ENCODE data around the gene BOK. TPM values are rescaled to one million over a fixed set of nuclear protein-coding genes. Genes with fewer than 3 reads are reported as not detected.
A peak's percentile ranks its signal among the peaks of the same experiment; 100 is the strongest.

The BOK gene
- total and polyA plus RNA-seq, 9 of the 15 experiments (the other 6 are each of a cell fraction or from before 2014, with no cell fraction given): 0.03 to 3.3 (median 2.0) TPM; not detected in 1

DNA sequence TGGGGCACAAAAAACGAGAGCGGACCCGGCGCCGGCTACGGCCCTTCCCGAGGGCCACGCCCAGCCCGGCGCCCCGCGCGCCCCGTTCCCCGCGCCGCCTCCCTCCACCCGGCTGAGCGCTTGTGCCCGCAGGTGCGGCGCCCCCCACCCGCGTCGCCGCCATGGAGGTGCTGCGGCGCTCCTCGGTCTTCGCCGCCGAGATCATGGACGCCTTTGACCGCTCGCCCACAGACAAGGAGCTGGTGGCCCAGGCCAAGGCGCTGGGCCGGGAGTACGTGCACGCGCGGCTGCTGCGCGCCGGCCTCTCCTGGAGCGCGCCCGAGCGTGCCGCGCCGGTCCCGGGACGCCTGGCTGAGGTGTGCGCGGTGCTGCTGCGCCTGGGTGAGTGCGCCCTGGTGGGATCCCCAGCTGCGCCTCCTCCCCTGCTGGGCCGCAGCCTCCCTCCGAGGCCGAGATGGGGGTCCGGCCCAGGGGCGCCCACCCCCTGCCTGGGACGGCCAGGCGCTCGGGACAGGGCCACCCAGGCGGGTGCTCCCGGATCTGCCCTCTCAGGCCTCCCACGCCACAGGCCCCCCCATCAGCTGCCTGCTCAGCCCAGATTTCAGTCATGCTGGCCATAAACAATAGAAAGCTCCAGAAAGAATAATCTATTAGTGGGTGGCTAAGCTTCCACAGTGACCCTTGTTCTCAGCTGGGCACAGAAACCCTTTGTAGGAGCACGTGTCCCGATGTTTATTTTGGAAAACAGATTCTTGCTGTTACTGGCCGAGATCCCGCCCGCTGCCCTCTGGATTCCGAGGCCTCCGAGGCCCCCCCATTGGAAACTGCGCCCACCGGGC lies 997 bp downstream of the BOK start (continued):
- TF ChIP-seq SFPQ (IDR thresholded peaks at IDR 0.05; ENCODE audit: low read depth, low read length) (no peak), E2F6 (IDR thresholded peaks at IDR 0.05; ENCODE audit: borderline replicate concordance in 1 of 2, extremely low read depth in 1 of 2, insufficient read depth in 1 of 2, insufficient read length in 1 of 2, low read depth in 1 of 2, low read length in 1 of 2, poor library complexity in 1 of 2, severe bottlenecking in 1 of 2) (peak in 1 of 2 experiments; percentile 18), SMC3 (conservative IDR thresholded peaks at IDR 0.05; ENCODE audit: insufficient read depth, low read depth, low read length) (no peak), PHF8 (IDR thresholded peaks at IDR 0.05; ENCODE audit: borderline replicate concordance, low read length) (peak; percentile 37; the same call in 1 of the 2 replicates), E2F3 (CRISPR knock-in tag; IDR thresholded peaks at IDR 0.05) (no peak), FOXJ2 (tag; IDR thresholded peaks at IDR 0.05) (no peak), DACH1 (IDR thresholded peaks at IDR 0.05; ENCODE audit: partially characterized antibody) (no peak), NRF1 (conservative IDR thresholded peaks at IDR 0.05 in 1 of 2, IDR thresholded peaks at IDR 0.05 in 1 of 2) (peak; percentile 66 to 73; a peak in 3 of 4 replicates), EP400 (IDR thresholded peaks at IDR 0.05) (no peak), CTBP1 (IDR thresholded peaks at IDR 0.05; ENCODE audit: borderline replicate concordance) (peak; percentile 62), PTRF (tag; IDR thresholded peaks at IDR 0.05) (no peak)
- TF ChIP-seq, protein P1, sequence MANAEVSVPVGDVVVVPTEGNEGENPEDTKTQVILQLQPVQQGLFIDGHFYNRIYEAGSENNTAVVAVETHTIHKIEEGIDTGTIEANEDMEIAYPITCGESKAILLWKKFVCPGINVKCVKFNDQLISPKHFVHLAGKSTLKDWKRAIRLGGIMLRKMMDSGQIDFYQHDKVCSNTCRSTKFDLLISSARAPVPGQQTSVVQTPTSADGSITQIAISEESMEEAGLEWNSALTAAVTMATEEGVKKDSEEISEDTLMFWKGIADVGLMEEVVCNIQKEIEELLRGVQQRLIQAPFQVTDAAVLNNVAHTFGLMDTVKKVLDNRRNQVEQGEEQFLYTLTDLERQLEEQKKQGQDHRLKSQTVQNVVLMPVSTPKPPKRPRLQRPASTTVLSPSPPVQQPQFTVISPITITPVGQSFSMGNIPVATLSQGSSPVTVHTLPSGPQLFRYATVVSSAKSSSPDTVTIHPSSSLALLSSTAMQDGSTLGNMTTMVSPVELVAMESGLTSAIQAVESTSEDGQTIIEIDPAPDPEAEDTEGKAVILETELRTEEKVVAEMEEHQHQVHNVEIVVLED (CRISPR knock-in tag; IDR thresholded peaks at IDR 0.05): no peak
- TF ChIP-seq, protein P2, sequence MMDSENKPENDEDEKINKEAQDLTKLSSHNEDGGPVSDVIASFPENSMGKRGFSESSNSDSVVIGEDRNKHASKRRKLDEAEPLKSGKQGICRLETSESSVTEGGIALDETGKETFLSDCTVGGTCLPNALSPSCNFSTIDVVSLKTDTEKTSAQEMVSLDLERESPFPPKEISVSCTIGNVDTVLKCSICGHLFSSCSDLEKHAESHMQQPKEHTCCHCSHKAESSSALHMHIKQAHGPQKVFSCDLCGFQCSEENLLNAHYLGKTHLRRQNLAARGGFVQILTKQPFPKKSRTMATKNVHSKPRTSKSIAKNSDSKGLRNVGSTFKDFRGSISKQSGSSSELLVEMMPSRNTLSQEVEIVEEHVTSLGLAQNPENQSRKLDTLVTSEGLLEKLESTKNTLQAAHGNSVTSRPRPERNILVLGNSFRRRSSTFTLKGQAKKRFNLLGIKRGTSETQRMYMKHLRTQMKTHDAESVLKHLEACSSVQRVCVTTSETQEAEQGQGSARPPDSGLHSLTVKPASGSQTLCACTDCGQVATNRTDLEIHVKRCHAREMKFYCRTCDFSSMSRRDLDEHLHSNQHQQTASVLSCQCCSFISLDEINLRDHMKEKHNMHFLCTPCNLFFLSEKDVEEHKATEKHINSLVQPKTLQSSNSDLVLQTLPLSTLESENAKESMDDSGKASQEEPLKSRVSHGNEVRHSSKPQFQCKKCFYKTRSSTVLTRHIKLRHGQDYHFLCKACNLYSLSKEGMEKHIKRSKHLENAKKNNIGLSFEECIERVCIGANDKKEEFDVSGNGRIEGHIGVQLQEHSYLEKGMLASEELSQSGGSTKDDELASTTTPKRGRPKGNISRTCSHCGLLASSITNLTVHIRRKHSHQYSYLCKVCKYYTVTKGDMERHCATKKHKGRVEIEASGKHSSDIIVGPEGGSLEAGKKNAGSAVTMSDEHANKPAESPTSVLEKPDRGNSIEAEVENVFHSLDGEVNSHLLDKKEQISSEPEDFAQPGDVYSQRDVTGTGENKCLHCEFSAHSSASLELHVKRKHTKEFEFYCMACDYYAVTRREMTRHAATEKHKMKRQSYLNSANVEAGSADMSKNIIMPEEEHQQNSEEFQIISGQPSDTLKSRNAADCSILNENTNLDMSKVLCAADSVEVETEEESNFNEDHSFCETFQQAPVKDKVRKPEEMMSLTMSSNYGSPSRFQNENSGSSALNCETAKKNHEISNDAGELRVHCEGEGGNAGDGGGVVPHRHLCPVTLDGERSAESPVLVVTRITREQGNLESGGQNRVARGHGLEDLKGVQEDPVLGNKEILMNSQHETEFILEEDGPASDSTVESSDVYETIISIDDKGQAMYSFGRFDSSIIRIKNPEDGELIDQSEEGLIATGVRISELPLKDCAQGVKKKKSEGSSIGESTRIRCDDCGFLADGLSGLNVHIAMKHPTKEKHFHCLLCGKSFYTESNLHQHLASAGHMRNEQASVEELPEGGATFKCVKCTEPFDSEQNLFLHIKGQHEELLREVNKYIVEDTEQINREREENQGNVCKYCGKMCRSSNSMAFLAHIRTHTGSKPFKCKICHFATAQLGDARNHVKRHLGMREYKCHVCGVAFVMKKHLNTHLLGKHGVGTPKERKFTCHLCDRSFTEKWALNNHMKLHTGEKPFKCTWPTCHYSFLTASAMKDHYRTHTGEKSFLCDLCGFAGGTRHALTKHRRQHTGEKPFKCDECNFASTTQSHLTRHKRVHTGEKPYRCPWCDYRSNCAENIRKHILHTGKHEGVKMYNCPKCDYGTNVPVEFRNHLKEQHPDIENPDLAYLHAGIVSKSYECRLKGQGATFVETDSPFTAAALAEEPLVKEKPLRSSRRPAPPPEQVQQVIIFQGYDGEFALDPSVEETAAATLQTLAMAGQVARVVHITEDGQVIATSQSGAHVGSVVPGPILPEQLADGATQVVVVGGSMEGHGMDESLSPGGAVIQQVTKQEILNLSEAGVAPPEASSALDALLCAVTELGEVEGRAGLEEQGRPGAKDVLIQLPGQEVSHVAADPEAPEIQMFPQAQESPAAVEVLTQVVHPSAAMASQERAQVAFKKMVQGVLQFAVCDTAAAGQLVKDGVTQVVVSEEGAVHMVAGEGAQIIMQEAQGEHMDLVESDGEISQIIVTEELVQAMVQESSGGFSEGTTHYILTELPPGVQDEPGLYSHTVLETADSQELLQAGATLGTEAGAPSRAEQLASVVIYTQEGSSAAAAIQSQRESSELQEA (IDR thresholded peaks at IDR 0.05; ENCODE audit: low read depth): no peak

Measured in K562 (cell line).